OCI-LY7 (cell line): ENCODE data around the gene SPOP. TPM values are rescaled to one million over a fixed set of nuclear protein-coding genes. Genes with fewer than 3 reads are reported as not detected.

ENCODE experiments used
- BruUV-seq: library from RNA; stranded (reverse); fragments of 400-500 nt; replicated peaks from 2 replicates; lab custom pipeline; 2021; lab: Mats Ljungman, UMichigan
- CTCF ChIA-PET: fragments of 300-600 bp; sonication (Branson Sonifier 250); formaldehyde crosslinking; loops from one replicate; lab custom pipeline; 2022; ENCODE audit warnings: antibody characterized with exemption; ENCODE audit not compliant: unreplicated experiment; lab: Charles Lee
- POLR2A ChIA-PET: fragments of 300-600 bp; sonication (Branson Sonifier 250); formaldehyde crosslinking; loops from one replicate; lab custom pipeline; 2022; ENCODE audit warnings: antibody characterized with exemption; lab: Charles Lee
- DNase-seq: peaks from one replicate; pipeline ENCODE4 v3.0.0-alpha.2; 2015; ENCODE audit warnings: low spot score
- H2AFZ ChIP-seq: fragments of 200-600 bp; sonication (generic), shearing (Covaris generic); 2 replicates; pipeline ENCODE4 v1.6.1; 2014; ENCODE audit warnings: mild to moderate bottlenecking, antibody characterized with exemption, low read length, moderate library complexity
- H3K27ac ChIP-seq: fragments of 200-600 bp; sonication (generic); 2 replicates; pipeline ENCODE4 v1.5.1; 2014; ENCODE audit warnings: mixed run types, low read depth, mild to moderate bottlenecking, moderate library complexity, low read length, inconsistent platforms; ENCODE audit not compliant: poor library complexity, severe bottlenecking
- H3K36me3 ChIP-seq: fragments of 200-600 bp; sonication (generic); 2 replicates; pipeline ENCODE4 v1.6.1; 2014; ENCODE audit warnings: mild to moderate bottlenecking, antibody characterized with exemption, low read length, moderate library complexity, mixed read lengths; ENCODE audit not compliant: insufficient read depth
- H3K4me1 ChIP-seq: fragments of 200-600 bp; sonication (generic); 2 replicates; pipeline ENCODE4 v1.5.1; 2014; ENCODE audit warnings: mild to moderate bottlenecking, low read length; ENCODE audit not compliant: insufficient read depth, poor library complexity, severe bottlenecking
- H3K4me2 ChIP-seq: fragments of 200-600 bp; sonication (generic); 2 replicates; pipeline ENCODE4 v1.6.1; 2014; ENCODE audit warnings: mild to moderate bottlenecking, low read length
- H3K4me3 ChIP-seq: fragments of 200-600 bp; sonication (generic); 2 replicates; pipeline ENCODE4 v1.5.1; 2014; ENCODE audit warnings: mild to moderate bottlenecking, low read depth, low read length; ENCODE audit not compliant: poor library complexity, severe bottlenecking
- H3K79me2 ChIP-seq: fragments of 200-600 bp; sonication (generic); 2 replicates; pipeline ENCODE4 v1.6.1; 2016; ENCODE audit warnings: low read depth, mild to moderate bottlenecking, low read length, moderate library complexity, mixed read lengths; ENCODE audit not compliant: insufficient read depth
- H3K9me2 ChIP-seq: fragments of 200-600 bp; sonication (generic); 2 replicates; pipeline ENCODE4 v1.6.1; 2016; ENCODE audit warnings: mild to moderate bottlenecking, low read length, mixed read lengths; ENCODE audit not compliant: insufficient read depth
- H3K9me3 ChIP-seq: fragments of 200-600 bp; sonication (generic); 2 replicates; pipeline ENCODE4 v1.6.1; 2014; ENCODE audit warnings: mild to moderate bottlenecking, mixed run types, low read length, mixed read lengths
- H4K20me1 ChIP-seq: fragments of 200-600 bp; sonication (generic); 2 replicates; pipeline ENCODE4 v1.6.1; 2014; ENCODE audit warnings: mild to moderate bottlenecking, antibody characterized with exemption, low read length, moderate library complexity, mixed read lengths; ENCODE audit not compliant: insufficient read depth
- CTCF ChIP-seq: fragments of 200-600 bp; sonication (generic); conservative IDR thresholded peaks from 2 replicates; pipeline ENCODE4 v1.5.1; 2014; ENCODE audit warnings: mild to moderate bottlenecking, antibody characterized with exemption, low read length, moderate library complexity, mixed read lengths
- EZH2phosphoT487 ChIP-seq: fragments of 200-600 bp; sonication (generic); IDR thresholded peaks from 2 replicates; pipeline ENCODE4 v1.6.1; 2018; ENCODE audit warnings: low read depth, borderline replicate concordance, mild to moderate bottlenecking, mixed run types, antibody characterized with exemption, low read length, moderate library complexity, mixed read lengths
- intact Hi-C: fragments of 100-400 bp; cut with micrococcal nuclease; formaldehyde crosslinking; loops from one replicate; pipeline ENCODE4 v1.10.0; 2022; ENCODE audit not compliant: unreplicated experiment
- total RNA-seq, 2 experiments: library from RNA; depleted of rRNA in 1 of 2; stranded (reverse); fragments of >200 nt in 1 of 2; shearing (Covaris generic) in 1 of 2; gene quantifications; 2 replicates each; pipeline ENCODE4 v1.2.3, GENCODE V29; 2014 to 2022

Gene SPOP
- total RNA-seq, 2 experiments from 2014 or later = 37.8 to 69.0 TPM

GRCh38 chr17:49722066-49722465 is 44.2 kb upstream of the SPOP start:
- peaks cover 4% of the 10 kb centered on the region; the same call in 1 of the 2 replicates for H3K79me2 ChIP-seq
- H3K36me3 ChIP-seq = peaks cover 97% of the 10 kb centered on the region
- CTCF ChIA-PET = no interaction called here
- no peak for DNase-seq
- H3K4me2 ChIP-seq = no peak overlapping the region
- no peaks in the 10 kb centered on the region for H3K9me3 ChIP-seq
- H3K4me1 ChIP-seq = no peaks in the 10 kb centered on the region
- no peaks in the 10 kb centered on the region; the same call in 1 of the 2 replicates for H4K20me1 ChIP-seq
- H3K9me2 ChIP-seq = no peaks in the 10 kb centered on the region
- intact Hi-C loops = no loop called here
- TF ChIP-seq EZH2phosphoT487 (no peak), CTCF (no peak)
- POLR2A ChIA-PET = interaction anchor here (0.6 to 1.4 kb wide), 3 partner anchors 9 to 18 kb away, joined by 3 to 6 read pairs (median 6); no protein-coding TSS in a partner anchor
- no peak overlapping the region for H3K27ac ChIP-seq
- no peak overlapping the region for H2AFZ ChIP-seq
- no TSS peak for BruUV-seq
- H3K4me3 ChIP-seq = no peak overlapping the region

GRCh38 chr17:49717371-49717861 is 39.5 kb upstream of the SPOP start:
- CTCF ChIA-PET = no interaction called here
- POLR2A ChIA-PET = no interaction called here
- Histone ChIP-seq H3K4me2 (no peak overlapping the region), H3K9me3 (no peaks in the 10 kb centered on the region), H3K9me2 (no peaks in the 10 kb centered on the region), H3K4me3 (no peak overlapping the region), H2AFZ (no peak overlapping the region), H4K20me1 (no peaks in the 10 kb centered on the region; the same call in 1 of the 2 replicates), H3K79me2 (no peaks in the 10 kb centered on the region), H3K4me1 (no peaks in the 10 kb centered on the region), H3K36me3 (peaks cover 96% of the 10 kb centered on the region), H3K27ac (no peak overlapping the region)
- no peak for DNase-seq
- intact Hi-C loops = no loop called here
- BruUV-seq = no TSS peak
- TF ChIP-seq CTCF (no peak), EZH2phosphoT487 (no peak)

- BruUV-seq = no TSS peak
- ChIA-PET CTCF (no interaction called here), POLR2A (interaction anchor here (1.0 kb wide), 1 partner anchor 31 kb away, joined by 3 read pairs; no protein-coding TSS in a partner anchor)
- Histone ChIP-seq H3K9me2 (no peaks in the 10 kb centered on the region), H3K4me3 (no peak overlapping the region), H3K36me3 (peaks cover 95% of the 10 kb centered on the region), H3K4me1 (no peaks in the 10 kb centered on the region), H2AFZ (no peak overlapping the region), H4K20me1 (no peaks in the 10 kb centered on the region; the same call in 1 of the 2 replicates), H3K4me2 (no peak overlapping the region), H3K79me2 (no peaks in the 10 kb centered on the region), H3K9me3 (no peaks in the 10 kb centered on the region), H3K27ac (no peak overlapping the region)
- TF ChIP-seq CTCF = no peak
- no peak for TF ChIP-seq EZH2phosphoT487
- intact Hi-C loops = no loop called here
- DNase-seq = no peak
Measured at GRCh38 chr17:49716668-49717364, 38.9 kb upstream of the SPOP start.
